ENCODE data around the gene ZFP82.

The ZFP82 gene

GRCh38 chr19:36418287-36419001 lies at the start of gene ZFP82:
Gene ZFP82, minus strand, starts transcription at chr19:36418644. Its CDS starts 8,855 bp downstream, at chr19:36409789.
- peak; percentile 56 to 63 (median 58) for DNase-seq

GRCh38 chr19:36460046-36460445 lies 41.6 kb upstream of the ZFP82 start:
- DNase-seq = no peak

- no peak for DNase-seq
These were observed 38.4 kb upstream of the ZFP82 start for GRCh38 chr19:36456831-36457230.

GRCh38 chr19:36449059-36449670 lies 30.7 kb upstream of the ZFP82 start:
- no peak for DNase-seq

- no peak for DNase-seq
These were observed 22.9 kb upstream of the ZFP82 start for GRCh38 chr19:36441339-36441738.

GRCh38 chr19:36436531-36436930 lies 18.1 kb upstream of the ZFP82 start:
- DNase-seq = no peak

DNA sequence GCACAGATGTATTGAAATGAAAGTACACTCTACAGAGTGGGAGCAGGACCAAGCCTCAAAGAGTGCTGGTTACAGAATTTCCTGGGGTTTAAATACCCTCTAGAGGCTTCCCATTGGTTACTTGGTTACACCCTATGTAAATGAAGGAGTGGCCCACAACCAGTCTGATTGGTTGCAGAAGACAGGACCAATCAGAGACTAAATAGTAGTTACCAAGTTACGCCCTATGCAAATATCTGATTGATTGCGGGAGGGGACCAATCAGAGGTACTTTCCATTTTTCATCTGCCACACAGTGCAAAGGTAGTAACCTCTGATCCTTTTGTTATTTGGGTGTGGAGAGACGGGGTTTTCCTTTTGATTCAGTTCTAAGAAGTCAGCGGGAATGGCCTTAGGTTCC lies 5.5 kb upstream of the ZFP82 start:
- no peak for DNase-seq

DNA sequence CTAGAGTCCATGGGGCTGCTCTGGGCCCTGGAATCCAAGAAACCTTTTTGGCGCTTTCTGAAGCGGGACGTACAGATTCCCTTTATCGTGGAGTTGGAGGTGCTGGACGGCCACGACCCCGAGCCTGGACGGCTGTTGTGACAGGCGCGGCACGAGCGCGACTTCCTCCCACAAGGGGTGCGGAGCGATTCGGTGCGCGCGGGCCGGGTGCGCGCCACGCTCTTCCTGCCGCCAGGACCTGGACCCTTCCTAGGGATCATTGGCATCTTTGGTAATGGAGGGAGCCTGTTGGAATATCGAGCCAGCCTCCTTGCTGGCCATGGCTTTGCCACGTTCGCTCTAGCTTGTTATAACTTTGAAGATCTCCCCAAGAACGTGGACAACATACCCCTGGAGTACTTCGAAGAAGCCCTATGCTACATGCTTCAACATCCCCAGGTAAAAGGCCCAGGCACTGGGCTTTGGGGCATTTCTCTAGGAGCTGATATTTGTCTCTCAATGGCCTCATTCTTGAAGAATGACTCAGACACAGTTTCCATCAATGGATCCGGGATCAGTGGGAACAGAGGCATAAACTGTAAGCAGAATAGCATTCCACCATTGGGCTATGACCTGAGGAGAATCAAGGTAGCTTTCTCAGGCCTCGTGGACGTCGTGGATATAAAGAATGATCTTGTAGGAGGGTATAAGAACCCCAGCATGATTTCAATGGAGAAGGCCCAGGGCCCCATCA lies 3.5 kb upstream of the ZFP82 start:
- DNase-seq = no peak

- DNase-seq = no peak
These were observed 2.7 kb upstream of the ZFP82 start for GRCh38 chr19:36420961-36421748.

DNA sequence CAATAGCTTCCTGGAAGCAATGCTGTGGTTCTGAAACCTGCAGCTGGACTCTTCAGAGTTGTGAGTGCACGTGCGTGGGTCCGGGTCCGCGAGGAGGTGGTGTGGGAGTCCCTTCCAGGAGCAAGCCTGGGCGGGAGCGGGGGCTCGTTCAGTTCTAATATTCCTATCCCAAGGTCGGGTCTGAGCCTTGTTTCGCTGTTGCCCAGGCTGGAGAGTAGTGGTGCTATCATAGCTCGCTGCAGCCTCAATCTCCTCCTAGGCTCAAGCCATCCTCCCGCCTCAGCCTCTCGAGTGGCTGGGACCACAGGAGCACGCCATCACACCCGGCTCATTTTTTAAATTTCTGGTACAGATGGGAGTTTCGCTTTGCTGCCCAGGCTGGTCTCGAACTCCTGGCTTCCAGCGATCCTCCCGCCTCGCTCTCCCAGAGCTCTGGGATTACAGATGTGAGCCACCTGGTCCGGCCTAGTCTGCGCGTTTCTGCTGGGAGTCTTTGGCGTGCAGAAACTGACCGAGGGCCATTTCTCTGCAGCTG lies 625 bp downstream of the ZFP82 start:
- DNase-seq = no peak

GRCh38 chr19:36409841-36410240 lies 8.6 kb downstream of the ZFP82 start:
- no peak for DNase-seq

DNA sequence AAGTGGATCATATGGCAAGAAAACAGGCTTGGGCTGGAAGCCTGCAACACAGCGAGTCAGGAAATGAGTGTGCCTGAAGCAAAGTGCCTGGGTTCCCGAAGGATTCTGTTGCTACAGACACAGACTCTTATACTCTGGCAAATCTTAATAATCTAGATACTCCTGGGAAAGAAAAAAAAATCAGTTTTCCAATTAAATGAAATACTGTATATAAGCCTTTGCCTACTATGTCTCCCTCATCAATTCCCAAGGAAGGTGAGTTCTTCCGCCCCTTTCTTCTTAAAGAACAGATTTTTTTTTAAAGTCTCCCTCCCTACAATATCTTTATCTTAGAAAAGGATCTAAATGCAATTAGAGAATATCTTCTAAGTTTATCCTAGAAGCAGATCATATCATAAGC lies 10.3 kb downstream of the ZFP82 start:
- DNase-seq = no peak

DNA sequence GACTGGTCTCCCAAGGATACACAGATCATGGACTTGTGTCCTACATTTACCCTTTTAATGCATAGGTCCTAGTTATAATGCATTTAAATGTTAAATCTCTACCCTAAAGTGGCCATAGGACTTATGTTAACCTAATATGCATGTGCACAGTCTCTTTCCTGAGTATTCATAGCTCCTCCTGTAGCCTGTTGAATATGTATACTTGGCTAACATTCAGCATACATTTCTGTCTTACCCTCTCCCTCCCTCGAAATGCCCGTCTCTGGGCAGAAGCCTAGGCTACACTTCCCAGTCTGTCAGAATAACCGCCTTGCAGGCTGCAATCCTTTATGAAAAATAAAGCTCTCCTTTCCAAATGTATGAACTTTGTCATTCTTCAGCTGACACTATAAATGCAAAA lies 13.9 kb downstream of the ZFP82 start:
- no peak for DNase-seq

DNA sequence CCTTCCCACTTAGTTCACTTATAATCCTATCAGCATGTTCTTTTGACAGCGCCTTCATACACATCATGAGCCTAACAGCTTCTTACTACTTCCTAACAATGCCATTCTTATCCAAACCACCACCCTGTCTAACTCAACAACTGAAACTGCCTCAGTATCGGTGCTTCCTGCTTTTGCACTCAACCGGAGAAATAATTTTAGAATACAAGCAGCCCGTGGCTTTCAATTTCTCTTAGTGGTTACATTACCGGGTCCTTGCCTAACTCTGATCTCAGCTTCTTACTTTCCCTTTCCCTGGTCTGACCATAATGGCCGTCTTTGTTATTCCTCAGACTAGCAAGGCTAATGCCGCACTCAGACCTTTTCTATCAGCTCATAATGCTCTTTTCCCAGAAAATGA lies 17.0 kb downstream of the ZFP82 start:
- DNase-seq = no peak

- no peak for DNase-seq
These were observed 19.9 kb downstream of the ZFP82 start for GRCh38 chr19:36398571-36398970.

- no peak for DNase-seq
These were observed 25.3 kb downstream of the ZFP82 start for GRCh38 chr19:36392916-36393673.

DNA sequence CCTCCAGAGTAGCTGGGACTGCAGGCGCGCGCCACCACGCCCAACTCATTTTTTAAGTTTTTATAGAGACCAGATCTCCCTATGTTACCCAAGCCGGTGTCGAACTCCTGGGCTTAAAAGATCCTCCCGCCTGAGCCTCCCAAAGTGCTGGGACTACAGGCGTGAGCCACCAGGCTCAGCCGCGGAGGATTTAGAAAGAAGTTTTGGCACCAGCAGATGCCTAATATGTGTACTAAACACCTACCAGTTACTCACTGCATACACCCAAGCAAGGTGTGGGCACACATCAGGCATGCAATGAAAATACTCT lies 39.0 kb downstream of the ZFP82 start:
- no peak for DNase-seq

DNA sequence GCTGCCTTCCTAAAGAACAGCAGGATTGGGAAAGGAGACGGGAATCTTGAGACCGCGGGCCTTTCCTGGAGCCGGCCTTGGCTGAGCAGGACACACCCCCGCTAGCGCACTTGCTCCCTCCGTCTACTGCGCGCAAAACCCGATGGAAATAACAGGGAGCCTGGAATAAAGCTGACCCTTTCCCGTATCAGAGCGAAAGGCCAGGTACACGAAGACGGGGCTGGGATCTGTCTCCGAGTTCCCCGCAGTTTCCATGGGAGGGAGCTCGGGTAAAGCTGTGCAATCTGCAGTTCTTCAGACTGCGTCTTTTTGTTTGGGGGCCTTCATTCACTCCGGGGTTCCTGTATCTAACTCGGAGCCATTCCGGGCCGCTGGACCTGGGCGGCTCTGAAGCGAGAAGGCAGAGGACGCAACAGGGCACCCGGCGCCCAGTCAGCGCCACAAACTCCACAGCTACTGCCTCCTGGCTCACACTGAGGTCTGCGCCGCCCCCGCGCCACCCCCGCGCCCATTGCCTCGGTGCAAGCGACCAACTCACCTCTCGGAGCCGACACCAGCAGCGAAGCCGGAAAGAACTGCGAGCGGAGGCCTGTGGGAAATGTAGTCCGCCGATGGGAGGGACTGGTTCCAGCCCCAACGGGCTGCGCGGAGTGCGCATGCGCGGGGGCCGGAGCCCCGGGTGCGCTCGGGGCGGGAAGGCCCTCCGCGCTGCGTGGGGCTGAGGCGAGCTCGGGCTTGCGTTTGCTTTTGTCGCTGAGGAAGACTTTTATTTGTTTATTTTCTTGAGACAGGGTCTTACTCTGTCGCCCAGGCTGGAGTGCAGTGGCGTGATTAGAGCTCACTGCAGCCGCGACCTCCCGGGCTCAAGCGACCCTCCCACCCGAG lies 39.6 kb downstream of the ZFP82 start, which contains the start of gene ZFP14:
TSS of gene ZFP14 (minus strand) at position 577 of the 885 bp plus-strand sequence. CDS start 11,309 bp downstream, outside the sequence.
- DNase-seq = peak; percentile 87 to 92 (median 88)

DNA sequence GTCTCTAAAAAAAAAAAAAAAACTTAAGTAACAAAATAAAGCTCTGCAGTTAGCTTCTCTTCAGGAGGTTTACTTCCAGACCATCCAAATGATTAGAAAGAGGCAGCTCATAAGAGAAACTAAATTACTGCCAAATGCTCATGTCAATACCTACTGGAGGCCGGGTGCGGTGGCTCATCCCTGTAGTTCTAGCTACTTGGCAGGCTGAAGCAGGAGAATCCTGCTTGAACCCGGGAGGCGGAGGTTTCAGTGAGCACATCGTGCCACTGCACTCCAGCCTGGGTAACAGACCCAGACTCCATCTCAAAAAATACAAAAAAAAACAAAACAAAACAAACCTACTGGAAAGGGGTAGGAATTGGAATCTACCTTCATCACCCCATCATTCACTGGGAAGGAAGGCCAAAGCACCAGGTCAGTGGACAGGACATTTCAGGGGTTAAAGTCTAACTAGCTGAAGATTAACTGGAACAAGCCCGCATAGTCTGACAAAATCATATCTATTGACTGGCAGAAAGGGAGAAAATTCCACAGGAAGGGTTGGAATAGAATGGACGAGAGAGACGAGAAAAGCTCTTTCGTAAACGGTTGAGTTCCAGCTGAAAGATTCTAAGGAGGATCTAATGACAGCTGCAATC lies 40.8 kb downstream of the ZFP82 start:
- DNase-seq = no peak

DNA sequence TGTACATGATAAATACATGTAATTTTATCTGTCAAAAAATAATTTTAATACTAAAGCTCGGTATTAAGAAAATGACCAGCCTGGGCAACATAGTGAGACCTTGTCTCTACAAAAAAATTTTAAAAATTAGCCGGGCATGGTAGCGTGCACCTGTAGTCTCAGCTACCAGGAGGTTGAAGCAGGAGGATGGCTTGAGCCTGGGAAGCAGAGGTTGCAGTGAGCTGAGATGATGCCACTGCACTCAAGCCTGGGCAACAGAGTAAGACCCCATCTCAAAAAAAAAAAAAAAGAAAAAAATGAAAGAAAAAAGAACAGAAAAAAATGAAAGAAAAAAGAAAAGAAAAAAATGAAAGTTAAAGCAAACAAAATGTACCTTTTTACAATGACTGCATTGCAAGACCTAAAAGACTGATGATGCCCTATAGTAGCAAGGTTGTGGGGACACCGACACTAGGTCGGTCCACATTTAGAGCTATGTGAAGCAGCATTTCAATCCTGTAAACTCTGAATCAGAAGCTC lies 44.7 kb downstream of the ZFP82 start:
- DNase-seq = no peak
